Prostate gland (tissue), 2 donors: ENCODE measurements around the gene FHOD3.

Experiments used
- POLR2AphosphoS5 ChIP-seq: sonication (generic); formaldehyde crosslinking; IDR thresholded peaks from one replicate; pipeline ENCODE4 v1.6.1; 2017; ENCODE audit warnings: antibody characterized with exemption
- TF ChIP-seq, protein P1 (sequence below), 4 experiments: fragments of 200-600 bp in 2 of 4; fragments of 450-650 bp in 2 of 4; sonication (generic) in 2 of 4; IDR thresholded peaks; 1 replicate in 3 of 4; 2 replicates in 1 of 4; pipeline ENCODE4 v1.5.1; 2016 to 2019; ENCODE audit warnings: antibody characterized with exemption in 4 of 4, mild to moderate bottlenecking in 2 of 4, moderate library complexity in 2 of 4

DNA sequence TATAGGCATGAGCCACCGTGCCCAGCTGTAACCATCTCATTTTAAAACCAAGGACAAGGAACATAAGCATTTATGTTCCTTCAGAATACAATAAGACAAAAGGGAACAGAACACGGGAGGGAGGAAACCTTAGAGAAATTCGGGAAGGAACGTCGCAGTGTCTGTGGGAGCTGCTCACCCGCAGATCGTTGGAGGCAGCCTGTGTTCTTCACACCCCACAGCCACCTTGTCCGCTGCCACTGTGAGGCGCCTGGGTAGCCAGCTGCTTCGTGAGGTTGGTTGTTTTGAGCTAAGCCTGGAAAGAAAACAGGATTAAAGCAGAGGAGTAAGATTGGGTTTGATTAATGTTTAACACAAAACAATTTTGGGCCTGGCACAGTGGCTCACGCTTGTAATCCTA is 250.0 kb downstream of the FHOD3 start:
- TF ChIP-seq, protein P1, sequence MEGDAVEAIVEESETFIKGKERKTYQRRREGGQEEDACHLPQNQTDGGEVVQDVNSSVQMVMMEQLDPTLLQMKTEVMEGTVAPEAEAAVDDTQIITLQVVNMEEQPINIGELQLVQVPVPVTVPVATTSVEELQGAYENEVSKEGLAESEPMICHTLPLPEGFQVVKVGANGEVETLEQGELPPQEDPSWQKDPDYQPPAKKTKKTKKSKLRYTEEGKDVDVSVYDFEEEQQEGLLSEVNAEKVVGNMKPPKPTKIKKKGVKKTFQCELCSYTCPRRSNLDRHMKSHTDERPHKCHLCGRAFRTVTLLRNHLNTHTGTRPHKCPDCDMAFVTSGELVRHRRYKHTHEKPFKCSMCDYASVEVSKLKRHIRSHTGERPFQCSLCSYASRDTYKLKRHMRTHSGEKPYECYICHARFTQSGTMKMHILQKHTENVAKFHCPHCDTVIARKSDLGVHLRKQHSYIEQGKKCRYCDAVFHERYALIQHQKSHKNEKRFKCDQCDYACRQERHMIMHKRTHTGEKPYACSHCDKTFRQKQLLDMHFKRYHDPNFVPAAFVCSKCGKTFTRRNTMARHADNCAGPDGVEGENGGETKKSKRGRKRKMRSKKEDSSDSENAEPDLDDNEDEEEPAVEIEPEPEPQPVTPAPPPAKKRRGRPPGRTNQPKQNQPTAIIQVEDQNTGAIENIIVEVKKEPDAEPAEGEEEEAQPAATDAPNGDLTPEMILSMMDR (IDR thresholded peaks at IDR 0.05): no peak
- no peak for TF ChIP-seq POLR2AphosphoS5
